RCC 7860 (cell line): Measurements from ENCODE around the gene MLLT3.
A peak's percentile ranks its signal among the peaks of the same experiment; 100 is the strongest.
"Not testable (repeated sequence)": the region's sequence is repeated elsewhere in the genome, so short reads cannot be mapped to it uniquely, and the experiment has no call there.

ENCODE experiments used
- DNase-seq: peaks from one replicate; pipeline ENCODE4 v3.0.0-alpha.2; 2015; ENCODE audit warnings: low spot score
- FAIRE-seq: peaks from 2 replicates; lab custom pipeline; 2012; peaks lifted over from hg19 to GRCh38; lab: Jason Lieb, UNC

Gene MLLT3

DNA sequence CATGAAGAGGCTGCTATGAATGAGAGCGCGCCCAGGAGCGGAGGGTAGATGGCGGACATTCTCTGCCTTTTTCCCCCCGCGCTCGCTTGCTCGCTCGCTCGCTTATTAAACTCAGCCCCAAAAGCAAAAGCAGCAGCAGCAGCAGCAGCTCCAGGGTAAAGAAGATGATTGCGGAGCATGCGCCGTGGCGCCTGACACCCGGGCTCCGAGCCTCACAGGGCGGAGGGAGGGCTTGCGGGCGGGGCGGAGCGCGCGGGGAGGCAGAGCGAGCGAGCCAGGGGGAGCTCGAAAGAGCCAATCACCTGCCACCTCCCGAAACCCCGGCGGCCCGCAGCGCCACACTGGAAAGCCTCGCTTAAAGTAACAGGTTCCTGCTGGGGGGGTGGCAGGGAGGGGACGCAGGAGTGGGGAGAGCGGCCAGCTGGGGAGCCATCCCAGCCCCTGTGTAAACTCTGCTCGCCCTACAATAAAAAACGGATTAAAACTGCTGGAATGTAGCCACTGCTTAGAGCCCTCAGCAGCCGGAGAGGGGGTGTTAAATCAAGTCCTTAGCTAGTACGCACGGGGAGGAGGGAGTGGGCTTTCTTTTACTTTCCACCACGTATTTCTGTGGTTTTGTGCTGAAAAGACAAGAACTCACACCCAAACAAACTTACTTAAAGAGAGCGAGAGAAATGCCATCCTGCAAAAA, at the start of gene MLLT3:
TSS of gene MLLT3 (minus strand) at position 170 of the 691 bp plus-strand sequence.
- FAIRE-seq (peak; percentile 16), DNase-seq (peak; percentile 83)

DNA sequence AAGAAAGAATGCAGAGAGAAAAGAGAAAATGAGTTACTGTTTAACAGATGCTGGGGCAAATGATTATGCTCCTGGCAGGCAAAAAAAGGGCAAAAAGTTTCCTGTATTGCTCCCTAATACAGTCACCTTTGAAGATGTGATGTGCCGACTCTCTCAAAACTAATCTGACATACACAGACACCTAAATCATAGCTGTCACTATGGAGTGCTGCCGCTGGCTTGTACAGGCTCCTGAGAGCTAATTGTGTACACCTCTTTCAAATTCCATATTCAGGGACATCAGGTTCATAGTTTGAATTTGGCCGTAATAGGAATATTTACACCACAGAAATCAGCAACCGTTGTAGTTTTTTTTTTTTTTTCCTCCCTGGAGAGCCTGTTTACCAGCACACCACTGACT, 49.3 kb upstream of the MLLT3 start:
- FAIRE-seq = no peak

DNA sequence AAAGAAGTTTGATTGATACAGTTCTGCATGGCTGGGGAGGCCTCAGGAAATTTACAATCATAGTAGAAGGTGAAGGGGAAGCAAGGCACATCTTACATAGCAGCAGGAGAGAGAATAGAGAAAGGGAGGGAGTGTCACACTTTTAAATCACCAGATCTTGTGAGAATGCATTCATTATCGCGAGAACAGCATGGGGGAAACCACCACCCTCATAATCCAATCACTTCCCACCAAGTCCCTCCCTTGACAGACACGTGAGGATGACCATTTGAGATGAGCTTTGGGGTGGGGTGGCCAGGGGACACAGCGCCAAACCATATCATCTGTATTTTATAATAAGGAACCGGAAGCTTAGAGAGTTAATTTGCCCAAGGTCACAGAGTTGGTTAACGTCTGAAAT, 48.1 kb upstream of the MLLT3 start:
- DNase-seq (no peak), FAIRE-seq (no peak)

More for the DNA sequence above, 49.3 kb upstream of the MLLT3 start:
- DNase-seq = no peak

DNA sequence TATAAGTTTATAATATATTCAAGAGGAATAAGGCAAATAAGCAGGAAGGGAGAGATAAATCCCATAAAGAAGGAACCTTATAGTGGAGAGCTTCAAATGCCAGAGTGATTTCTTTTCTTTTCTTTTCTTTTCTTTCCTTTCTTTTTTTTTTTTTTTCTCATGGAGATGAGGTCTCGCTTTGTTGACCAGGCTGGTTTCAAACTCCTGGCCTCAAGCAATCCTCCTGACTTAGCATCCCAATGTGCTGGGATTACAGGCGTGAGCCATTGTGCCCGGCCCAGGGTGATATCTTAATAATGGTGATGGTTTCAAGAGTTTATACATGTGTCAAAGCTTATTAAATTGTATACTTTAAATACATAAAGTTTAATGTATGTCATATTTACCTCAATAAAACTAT, 42.2 kb upstream of the MLLT3 start:
- FAIRE-seq = no peak
- DNase-seq = no peak

DNA sequence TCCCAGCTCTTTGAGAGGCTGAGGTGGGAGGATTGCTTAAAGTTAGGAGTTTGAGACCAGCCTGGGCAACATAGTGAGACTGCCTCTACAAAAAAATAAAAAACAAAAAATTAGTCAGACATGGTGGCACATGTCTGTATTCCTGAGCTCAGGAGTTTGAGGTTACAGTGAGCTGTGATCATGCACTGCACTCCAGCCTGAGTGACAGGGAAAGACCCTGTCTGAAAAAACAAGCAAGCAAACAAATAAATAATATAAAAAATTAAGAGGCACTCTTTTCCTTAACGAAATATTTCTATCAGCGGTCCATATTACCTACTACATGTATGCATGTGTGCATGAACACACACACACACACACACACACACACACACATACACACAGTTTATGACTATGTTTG, 40.8 kb upstream of the MLLT3 start:
- FAIRE-seq (no peak), DNase-seq (no peak)

DNA sequence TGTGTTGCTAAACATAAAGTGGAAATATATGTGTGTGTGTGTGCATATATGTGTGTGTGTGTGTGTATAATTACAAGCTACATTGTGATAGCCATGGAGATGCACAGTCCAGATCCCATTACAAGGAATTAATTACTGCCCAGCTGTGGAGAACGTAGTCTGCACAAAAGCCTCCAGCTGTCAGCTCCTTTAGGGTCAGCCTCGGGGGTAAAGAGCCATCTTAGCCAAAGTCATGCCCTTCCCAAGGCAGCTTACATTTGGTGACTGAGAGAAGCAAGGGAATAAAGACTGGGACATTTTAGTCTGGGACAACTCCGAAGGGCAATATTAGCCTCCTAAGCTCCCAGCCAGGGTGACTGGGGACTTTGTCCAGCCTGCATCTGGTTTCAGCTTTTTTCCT, 39.9 kb upstream of the MLLT3 start:
- FAIRE-seq = no peak
- no peak for DNase-seq

DNA sequence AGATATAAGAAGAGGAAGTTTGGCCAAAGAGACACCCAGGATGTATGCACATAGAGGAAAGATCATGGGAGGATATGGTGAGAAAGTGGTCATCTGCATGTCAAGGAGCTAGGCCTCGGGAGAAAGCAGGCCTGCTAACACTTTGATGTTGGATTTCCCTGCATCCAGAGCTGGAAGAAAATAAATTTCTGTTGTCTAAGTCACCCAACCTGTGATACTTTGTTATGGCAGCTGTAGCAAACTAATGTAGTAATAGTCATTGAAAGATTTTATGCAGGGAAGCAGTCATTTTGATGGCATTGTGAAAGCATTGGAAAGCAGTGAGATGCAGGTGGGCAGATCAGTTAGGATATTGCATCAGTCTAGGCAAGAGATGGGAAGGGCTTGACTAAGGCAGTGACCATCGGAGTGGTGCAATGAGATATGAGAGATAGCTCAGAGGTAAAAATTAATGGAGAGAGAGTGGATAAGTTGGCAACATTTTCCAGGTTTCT, 37.2 kb upstream of the MLLT3 start:
- FAIRE-seq (no peak), DNase-seq (no peak)

DNA sequence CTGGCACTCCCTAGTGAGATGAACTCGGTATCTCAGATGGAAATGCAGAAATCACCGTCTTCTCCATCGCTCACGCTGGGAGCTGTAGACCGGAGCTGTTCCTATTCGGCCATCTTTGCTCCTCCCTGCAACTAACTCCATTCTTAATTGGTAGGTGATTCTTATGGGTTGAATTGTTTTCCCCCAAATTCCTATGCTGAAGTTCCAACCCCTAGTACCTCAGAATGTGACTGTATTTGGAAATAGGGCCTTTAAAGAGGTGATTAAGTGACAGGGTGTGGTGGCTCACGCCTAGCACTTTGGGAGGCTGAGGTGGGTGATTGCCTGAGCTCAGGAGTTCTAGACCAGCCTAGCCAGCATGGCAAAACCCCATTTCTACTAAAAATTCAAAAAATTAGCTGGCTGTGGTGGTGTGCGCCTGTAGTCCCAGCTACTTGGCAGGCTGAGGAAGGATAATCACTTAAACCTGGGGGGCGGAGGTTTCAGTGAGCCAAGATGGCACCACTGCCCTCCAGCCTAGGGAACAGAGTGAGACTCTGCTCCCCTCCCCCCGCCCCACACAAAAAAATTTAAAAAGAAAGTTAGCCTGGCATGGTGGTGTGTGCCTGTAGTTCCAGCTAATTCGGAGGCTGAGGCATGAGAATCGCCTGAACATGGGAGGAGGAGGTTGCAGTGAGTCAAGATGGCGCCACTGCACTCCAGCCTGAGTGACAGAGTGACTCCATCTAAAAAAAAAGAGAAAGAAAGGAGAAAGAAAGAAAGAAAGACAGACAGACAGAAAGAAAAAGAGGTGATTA, 36.6 kb upstream of the MLLT3 start:
- no peak for FAIRE-seq

DNA sequence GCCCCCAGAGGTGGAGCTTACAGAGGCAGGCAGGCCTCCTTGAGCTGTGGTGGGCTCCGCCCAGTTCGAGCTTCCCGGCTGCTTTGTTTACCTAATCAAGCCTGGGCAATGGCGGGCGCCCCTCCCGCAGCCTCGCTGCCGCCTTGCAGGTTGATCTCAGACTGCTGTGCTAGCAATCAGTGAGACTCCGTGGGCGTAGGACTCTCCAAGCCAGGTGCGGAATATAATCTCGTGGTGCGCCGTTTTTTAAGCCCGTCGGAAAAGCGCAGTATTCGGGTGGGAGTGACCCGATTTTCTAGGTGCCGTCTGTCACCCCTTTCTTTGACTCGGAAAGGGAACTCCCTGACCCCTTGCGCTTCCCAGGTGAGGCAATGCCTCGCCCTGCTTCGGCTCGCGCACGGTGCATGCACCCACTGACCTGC, 36.0 kb upstream of the MLLT3 start:
- not testable (repeated sequence) for FAIRE-seq, DNase-seq

More for the DNA sequence above, 36.6 kb upstream of the MLLT3 start:
- no peak for DNase-seq

DNA sequence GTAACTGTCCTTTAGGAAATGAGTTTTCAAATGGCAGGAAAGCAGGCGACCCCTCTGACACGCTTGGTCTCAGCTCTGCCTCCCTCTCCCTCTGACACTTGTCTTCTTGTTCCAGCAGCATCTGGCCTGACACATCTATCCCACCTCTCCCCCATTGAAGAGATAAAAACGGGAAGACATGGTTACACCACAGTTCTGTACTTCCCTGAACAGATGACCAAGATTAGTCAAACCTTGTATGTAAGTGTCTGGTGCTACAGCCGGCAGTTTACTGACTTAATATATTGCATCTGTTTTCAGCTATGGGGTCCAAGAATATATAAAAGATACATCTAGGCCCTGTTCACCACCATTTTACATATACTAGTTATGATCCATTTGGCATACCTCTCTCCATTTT, 29.6 kb upstream of the MLLT3 start:
- FAIRE-seq (no peak), DNase-seq (no peak)

DNA sequence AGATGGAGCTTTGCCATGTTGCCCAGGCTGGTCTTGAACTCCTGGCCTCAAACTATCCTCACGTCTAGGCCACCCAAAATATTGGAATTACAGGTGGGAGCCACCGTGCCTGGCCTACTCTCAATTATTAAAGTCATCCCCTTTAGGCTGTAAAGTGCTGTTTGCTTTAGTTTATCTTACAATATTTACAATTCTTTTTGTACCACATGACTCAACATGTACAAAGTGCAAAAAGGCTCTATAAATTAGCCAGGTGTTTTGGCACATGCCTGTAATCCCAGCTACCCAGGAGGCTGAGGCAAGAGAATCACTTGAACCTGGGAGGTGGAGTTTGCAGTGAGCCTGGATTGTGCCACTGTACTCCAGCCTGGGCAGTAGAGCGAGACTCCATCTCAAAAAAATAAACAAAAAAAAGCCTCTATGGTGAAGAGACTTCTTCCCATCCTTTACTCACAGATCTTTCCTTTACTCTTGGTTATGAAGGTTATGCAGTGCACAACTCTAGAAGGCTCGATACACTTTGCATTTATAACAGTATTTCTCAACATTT, 28.5 kb upstream of the MLLT3 start:
- FAIRE-seq (no peak), DNase-seq (no peak)

DNA sequence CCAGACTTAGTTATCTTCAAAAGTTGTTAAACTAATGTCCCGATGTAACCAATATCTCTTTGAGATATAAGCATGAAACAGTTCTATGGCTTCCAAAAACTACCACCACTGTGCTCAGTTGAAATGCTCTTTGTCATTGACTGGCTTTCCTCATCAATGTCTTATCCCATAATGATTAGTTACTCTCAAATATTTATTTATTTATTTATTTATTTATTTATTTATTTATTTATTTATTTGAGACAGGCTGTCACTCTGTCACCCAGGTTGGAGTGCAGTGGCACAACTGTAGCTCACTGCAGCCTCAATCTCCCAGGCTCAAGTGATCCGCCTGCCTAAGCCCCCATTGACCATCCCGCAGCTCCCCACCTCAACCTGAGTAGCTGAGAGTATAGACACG, 28.0 kb upstream of the MLLT3 start:
- FAIRE-seq = no peak
- DNase-seq = no peak

DNA sequence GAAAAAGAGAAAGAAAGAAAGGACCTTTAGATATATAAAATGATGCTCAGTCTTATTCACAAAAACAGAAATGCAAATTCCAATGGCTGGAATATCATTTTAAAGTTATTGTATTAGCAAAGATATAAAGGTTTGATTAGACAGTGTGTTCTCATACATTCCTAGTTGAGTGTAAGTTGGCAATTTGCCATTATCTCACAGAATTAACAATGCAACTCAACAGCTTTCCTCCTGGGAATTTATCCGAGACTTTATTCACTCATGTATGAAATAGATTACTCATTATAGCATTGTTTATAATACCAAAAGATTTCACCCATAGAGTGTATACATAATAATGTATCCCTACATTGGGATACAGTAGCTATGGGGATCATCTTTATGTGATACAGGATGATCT, 27.1 kb upstream of the MLLT3 start:
- FAIRE-seq (no peak), DNase-seq (no peak)

DNA sequence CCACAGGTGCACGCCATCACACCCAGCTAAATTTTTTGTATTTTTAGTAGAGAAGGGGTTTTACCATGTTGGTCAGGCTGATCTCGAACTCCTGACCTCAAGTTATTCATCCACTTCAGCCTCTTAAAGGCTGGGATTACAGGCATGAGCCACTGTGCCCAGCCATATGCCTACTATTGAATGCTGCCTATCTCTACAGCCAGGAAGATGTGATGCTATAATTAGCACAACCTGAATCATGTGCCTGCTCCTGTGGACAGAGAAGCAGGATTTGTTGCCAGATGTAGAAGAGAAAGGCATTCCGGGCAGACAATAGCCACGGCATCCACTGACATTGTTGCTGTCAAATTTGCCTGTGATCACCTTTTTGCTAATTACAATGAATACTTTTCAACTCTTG, 24.4 kb upstream of the MLLT3 start:
- FAIRE-seq (no peak), DNase-seq (no peak)

DNA sequence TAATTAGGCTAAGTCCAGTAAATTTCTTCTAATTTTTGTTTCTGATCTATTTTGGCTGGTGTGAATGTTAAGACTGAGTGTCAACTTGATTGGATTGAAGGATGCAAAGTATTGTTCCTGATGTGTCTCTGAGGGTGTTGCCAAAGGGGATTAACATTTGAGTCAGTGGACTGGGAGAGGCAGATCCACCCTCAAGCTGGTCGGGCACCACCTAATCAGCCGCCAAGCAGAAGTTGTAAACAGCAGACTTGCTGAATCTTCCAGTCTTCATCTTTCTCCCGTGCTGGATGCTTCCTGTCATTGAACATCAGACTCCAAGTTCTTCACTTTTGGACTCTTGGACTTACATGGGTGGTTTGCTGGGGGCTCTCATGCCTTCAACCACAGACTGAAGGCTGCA, 21.4 kb upstream of the MLLT3 start:
- DNase-seq = no peak
- FAIRE-seq = no peak

DNA sequence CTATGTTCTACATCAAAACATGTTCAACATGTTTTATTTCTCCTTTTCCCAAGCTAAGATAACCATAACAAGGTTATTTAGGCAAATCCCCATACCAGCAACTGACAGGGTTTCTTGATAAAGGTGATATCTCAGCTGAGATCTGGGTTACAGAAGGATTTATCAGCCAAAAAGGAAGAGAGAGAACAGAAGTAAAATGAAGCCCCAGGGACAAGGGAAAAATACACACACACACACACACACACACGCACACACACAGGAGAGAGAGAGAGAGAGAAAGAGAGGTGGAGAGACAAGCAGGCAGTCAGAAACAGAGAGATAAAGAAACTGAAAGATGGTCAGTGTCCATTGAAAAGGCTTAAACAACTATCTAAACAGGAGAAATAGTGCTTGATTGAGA, 19.7 kb upstream of the MLLT3 start:
- DNase-seq (no peak), FAIRE-seq (no peak)

DNA sequence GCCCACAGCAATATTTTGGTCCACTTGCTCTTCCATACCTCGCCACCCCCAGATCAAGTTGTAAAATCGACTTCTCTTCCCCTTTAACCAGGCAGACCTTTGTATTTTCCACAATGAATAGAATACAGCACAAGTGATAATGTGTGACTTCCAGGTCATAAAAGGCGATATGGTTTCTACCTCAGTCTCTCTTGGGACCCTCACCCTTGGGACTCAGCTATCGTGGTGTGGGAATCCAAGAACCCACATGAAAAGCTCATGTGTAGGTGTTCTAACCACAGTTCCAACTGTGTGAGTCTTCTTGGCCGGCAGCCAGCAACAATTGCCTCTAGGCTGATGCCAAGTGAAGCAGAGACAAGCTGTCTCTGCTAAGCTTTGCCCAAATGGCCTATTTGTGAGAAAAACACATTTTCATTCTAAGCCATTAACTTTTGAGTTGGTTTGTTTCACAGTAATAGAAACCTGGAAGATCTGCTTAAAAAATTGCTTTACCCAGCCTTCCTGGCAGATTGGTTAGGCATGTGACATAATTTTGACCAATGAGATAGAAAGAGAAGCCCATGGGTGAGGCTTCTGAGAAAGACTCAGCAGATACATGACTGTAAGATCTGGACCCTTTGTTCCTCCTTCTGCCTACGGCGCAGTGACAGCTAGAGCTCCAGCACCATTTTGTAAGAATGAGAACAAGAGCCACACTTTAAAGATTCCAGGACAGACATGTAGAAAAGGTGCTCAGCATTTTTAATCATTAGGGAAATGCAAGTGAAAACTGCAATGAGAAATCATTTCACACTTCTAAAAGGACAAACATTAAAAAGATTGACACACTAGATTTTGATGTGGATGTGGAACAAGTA, 18.3 kb upstream of the MLLT3 start:
- FAIRE-seq (peak; percentile 57), DNase-seq (peak; percentile 36)

DNA sequence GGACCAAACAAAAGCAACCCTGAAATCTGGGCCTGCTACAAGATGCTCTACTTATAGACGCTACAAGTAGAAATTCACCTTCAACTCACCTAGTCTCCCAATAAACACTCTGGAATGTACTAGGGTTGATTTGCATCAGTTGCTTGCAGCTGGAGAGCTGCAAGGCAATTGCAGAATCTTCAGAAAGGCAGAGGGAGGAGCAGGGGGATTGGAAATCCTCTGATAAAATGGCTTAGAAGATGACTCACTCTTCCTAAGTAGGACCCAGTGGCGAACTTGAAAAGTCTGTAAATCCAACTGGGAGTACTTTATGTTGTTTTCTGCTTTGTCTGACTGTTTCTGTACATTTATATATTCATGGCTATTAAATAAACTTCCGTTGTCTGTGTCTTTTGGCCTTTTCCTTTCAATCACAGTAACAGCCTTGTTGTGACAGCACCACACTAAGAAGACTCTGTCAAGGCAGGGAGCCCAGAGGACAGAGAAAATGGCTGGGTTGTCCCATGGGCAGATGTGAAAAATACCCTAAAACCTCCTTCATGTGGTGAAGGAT, 14.7 kb upstream of the MLLT3 start:
- FAIRE-seq (no peak), DNase-seq (no peak)

DNA sequence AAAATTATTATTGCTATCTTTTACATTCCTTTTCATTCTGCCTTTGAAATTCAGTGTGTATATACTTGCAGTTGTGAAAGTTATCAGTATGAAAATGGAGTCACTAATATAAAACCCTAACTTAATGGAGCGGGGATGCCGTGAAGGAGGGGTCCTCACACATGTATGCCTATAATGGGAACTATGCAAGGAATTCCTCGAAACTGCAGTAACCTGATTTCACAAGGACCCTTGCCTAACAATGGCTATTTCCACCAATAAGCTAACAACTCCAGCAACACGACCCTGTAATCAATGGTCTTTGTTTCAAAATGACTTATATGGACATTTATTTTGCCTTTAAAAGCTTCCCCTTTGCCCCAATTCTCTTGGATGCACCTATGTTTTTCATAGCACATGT, 12.6 kb upstream of the MLLT3 start:
- DNase-seq (no peak), FAIRE-seq (no peak)

DNA sequence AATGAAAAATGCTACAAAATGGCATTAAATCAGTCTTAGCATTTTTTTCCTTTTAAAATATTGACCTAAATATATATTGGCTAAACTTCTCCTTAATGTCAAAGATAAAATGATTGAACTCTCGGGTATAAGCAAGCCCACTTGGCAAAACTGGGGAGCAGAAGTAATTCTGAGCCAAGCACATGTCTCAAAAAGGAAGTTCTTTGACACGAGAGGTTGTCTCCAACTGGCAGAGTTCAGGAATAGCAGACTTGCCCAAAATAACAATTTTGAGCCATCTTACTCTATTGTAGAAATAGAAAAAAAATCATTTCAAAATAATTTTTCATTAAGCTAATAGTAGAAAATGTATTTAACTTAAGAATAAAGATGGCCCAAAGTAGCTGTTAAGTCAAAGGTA, 10.4 kb upstream of the MLLT3 start:
- DNase-seq (no peak), FAIRE-seq (no peak)
